ENCODE data around the gene JPH2.

GRCh38 chr20:44080064-44080463 is 106.9 kb downstream of the JPH2 start:
- TF ChIP-seq CTCF (IDR thresholded peaks at IDR 0.05; ENCODE audit: insufficient read depth, low read length): no peak
- no peak for TF ChIP-seq POLR2AphosphoS5 (IDR thresholded peaks at IDR 0.05; ENCODE audit: low read depth)

All from HL-60 (cell line).